KMS-11 (cell line): Measurements from ENCODE around the gene PAK6.

Experiments
- H2AFZ ChIP-seq: fragments of 200-600 bp; sonication (generic); 2 replicates; pipeline ENCODE4 v1.6.1; 2016; ENCODE audit warnings: antibody characterized with exemption, mixed run types, low read depth
- H3K27ac ChIP-seq: fragments of 200-600 bp; sonication (generic); 2 replicates; pipeline ENCODE4 v1.6.1; 2016; ENCODE audit warnings: mild to moderate bottlenecking, mixed run types
- H3K27me3 ChIP-seq: fragments of 200-600 bp; sonication (generic); 2 replicates; pipeline ENCODE4 v1.6.1; 2017; ENCODE audit warnings: mild to moderate bottlenecking, low read depth, mixed run types, moderate library complexity; ENCODE audit not compliant: insufficient read depth
- H3K36me3 ChIP-seq: fragments of 200-600 bp; sonication (generic); 2 replicates; pipeline ENCODE4 v1.6.1; 2017; ENCODE audit warnings: mild to moderate bottlenecking, mixed run types; ENCODE audit not compliant: insufficient read depth
- H3K4me1 ChIP-seq: fragments of 200-600 bp; sonication (generic); 2 replicates; pipeline ENCODE4 v1.6.1; 2016; ENCODE audit warnings: mild to moderate bottlenecking, low read depth, mixed run types; ENCODE audit not compliant: poor library complexity, severe bottlenecking
- H3K4me2 ChIP-seq: fragments of 200-600 bp; sonication (generic); 2 replicates; pipeline ENCODE4 v1.7.0; 2016; ENCODE audit warnings: mild to moderate bottlenecking, mixed run types
- H3K4me3 ChIP-seq: fragments of 200-600 bp; sonication (generic); IDR thresholded peaks from 2 replicates; pipeline ENCODE4 v1.6.1; 2017; ENCODE audit warnings: low read depth, low read length, mixed read lengths; ENCODE audit not compliant: insufficient read depth
- H3K79me2 ChIP-seq: fragments of 200-600 bp; sonication (generic); 2 replicates; pipeline ENCODE4 v1.6.1; 2016; ENCODE audit warnings: low read depth, mixed run types; ENCODE audit not compliant: insufficient read depth
- H3K9ac ChIP-seq: fragments of 200-600 bp; sonication (generic); 2 replicates; pipeline ENCODE4 v1.6.1; 2016; ENCODE audit warnings: mild to moderate bottlenecking, mixed run types
- H4K20me1 ChIP-seq: fragments of 200-600 bp; sonication (generic); 2 replicates; pipeline ENCODE4 v1.6.1; 2016; ENCODE audit warnings: mild to moderate bottlenecking, mixed run types; ENCODE audit not compliant: insufficient read depth
- TF ChIP-seq, protein P1 (sequence below): fragments of 200-600 bp; sonication (generic); conservative IDR thresholded peaks from 2 replicates; pipeline ENCODE4 v1.6.1; 2017; ENCODE audit warnings: low read depth, mild to moderate bottlenecking, antibody characterized with exemption, low read length, moderate library complexity, mixed read lengths

PAK6 gene

DNA sequence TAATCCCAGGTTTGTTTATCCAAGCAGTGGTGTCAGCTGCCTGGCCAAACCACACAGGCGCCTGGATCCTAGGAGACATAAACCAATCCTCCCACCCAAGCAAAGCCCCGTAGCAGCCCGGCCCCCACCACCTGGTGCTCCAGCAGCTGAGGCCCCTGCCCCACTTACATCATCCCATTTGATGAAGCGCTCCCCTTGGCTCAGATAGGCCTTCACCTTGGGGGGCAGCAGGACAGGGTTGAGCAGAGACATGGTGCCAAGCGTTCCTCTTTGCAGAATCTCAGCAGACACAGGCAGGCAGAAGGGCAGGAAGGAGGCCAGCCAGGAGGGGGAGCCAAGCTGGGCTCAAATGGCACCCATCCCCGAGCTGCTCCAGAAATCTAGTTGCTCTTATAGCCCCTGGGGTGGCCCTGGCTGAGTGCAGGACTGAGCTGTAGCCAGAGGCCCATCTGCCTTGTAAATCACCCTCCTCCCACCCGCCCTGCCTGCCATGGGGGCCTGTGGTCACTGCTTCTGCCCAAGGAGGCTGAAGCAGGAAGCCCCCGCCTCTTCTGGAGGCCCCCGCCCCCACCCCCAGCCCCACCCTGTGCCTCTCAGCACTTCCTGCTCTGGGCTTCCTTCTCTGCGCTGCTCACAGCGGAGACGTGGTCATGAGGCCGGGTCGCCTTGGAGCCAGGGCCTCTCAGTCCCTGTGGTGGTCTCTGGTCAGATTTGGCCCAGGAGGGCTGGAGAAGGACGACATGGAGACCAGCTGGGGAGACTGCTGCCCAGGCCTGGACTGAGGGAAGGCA, 68.8 kb downstream of the PAK6 start, which contains the start of gene PLCB2:
PLCB2 (minus strand) TSS at position 515 of the 791 bp plus-strand sequence; CDS start at position 252, 263 bp downstream.
- Histone ChIP-seq H2AFZ (no peak within 1 kb of the TSS), H3K79me2 (no peaks in the 10 kb centered on the region), H3K4me1 (no peaks in the 10 kb centered on the region), H3K4me2 (no peak within 1 kb of the TSS), H3K9ac (no peak within 1 kb of the TSS), H3K27me3 (no peaks in the 10 kb centered on the region), H3K27ac (no peak within 1 kb of the TSS), H3K4me3 (no peak within 1 kb of the TSS), H3K36me3 (no peaks in the 10 kb centered on the region), H4K20me1 (no peaks in the 10 kb centered on the region)
- TF ChIP-seq, protein P1, sequence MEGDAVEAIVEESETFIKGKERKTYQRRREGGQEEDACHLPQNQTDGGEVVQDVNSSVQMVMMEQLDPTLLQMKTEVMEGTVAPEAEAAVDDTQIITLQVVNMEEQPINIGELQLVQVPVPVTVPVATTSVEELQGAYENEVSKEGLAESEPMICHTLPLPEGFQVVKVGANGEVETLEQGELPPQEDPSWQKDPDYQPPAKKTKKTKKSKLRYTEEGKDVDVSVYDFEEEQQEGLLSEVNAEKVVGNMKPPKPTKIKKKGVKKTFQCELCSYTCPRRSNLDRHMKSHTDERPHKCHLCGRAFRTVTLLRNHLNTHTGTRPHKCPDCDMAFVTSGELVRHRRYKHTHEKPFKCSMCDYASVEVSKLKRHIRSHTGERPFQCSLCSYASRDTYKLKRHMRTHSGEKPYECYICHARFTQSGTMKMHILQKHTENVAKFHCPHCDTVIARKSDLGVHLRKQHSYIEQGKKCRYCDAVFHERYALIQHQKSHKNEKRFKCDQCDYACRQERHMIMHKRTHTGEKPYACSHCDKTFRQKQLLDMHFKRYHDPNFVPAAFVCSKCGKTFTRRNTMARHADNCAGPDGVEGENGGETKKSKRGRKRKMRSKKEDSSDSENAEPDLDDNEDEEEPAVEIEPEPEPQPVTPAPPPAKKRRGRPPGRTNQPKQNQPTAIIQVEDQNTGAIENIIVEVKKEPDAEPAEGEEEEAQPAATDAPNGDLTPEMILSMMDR = no peak

DNA sequence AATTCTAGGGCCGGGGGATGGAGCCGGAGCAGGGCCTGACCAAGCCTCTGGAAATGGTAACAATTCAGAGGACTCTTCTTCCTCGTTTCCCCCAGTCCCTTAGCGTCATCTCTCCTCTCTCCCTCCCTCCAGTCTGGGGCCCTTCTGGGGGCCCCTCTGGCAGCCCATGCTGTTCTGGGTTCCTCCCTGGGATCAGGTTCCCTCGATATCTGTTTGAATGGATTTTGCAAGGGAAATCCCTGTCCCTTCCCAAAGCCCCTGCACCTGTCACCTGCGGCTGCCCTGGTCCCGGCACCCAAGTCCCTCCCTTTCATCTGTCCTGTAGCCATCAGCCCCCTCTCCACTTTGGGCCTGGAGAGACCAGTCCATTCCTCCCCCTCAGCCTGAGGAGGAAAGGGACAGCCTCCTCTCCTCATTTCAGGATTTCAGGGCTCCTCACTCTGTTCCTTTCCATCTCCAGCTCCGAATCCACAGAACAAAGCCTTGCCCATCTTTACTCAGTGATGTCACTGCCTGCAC, 70.5 kb downstream of the PAK6 start:
- H3K9ac ChIP-seq = no peak overlapping the region
- no peaks in the 10 kb centered on the region for H3K79me2 ChIP-seq
- no peaks in the 10 kb centered on the region for H3K27me3 ChIP-seq
- no peaks in the 10 kb centered on the region for H3K4me1 ChIP-seq
- TF ChIP-seq, protein P1 = no peak
- no peaks in the 10 kb centered on the region for H3K36me3 ChIP-seq
- H2AFZ ChIP-seq = no peak overlapping the region
- no peaks in the 10 kb centered on the region for H4K20me1 ChIP-seq
- H3K27ac ChIP-seq = no peak overlapping the region
- H3K4me3 ChIP-seq = no peak overlapping the region
- H3K4me2 ChIP-seq = no peak overlapping the region

DNA sequence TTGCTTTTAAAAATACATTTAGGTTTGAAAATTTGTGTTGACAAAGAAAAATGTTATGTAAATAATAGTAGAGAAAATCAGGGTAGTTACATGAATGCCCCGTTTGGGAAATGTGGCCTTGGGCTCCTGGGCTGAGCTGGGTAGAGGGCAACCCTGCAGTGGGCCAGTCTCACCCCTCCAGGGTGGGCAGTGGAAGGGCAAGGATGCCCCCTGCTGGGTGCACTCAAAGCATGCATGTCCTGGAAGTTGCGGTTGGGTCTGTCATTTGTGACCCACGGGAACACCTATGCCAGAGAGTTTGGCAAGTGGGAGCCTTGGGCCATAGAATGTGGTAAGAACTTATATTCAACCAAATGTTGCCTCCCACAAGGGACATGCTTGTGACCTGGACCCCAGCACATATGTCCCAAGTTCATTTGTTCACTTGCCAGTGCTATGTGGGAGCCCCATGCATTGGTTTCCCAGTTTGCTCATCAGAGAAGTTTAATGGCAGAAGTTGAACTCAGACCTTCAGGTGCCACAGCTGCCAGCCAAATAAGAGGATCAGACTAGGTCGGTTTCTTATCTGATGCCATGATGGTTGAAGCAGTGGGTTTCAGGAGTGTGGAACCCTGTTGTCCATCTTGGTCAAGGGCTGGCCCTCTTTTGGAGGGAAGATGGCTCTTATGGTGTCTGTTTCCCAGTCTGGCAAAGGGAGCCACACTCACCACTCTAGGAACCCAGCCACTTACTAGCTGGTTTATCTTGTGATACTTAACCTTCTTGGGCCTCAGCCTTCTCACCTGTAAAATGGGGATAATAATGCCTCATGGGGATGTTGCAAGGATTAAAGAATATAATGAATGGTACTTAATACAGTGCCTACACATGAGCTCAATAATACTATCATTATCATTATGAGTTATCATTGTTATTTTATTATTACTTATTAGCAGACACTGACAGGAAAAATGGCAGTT, 71.4 kb downstream of the PAK6 start:
- Histone ChIP-seq H4K20me1 (no peaks in the 10 kb centered on the region), H3K9ac (no peak overlapping the region), H3K4me2 (no peak overlapping the region), H3K27me3 (no peaks in the 10 kb centered on the region), H3K4me1 (no peaks in the 10 kb centered on the region), H3K36me3 (no peaks in the 10 kb centered on the region), H3K79me2 (no peaks in the 10 kb centered on the region), H3K4me3 (no peak overlapping the region), H3K27ac (no peak overlapping the region), H2AFZ (no peak overlapping the region)
- TF ChIP-seq, protein P1 = peak; percentile 76

DNA sequence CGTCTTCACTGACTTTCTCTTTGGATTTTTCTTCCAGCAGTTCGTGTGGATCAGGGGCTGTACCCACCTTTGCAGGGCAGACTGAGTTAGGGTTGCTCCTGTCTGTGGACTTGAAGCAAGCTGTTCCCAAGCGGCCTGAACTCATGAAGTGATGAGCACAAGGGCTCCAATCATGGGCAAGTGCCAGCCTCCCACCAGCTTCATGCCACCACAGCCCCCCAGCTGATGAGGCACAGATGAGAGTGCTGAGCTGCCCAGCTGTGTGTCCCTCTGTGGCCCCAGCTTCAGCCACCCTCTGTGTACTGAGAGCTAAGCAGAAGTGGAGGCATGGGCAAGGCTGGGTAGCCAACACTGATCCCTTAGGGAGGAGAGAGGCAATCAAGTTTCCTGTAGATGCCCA, 72.1 kb downstream of the PAK6 start:
- Histone ChIP-seq H4K20me1 (no peaks in the 10 kb centered on the region), H3K36me3 (no peaks in the 10 kb centered on the region), H3K79me2 (no peaks in the 10 kb centered on the region), H3K4me1 (no peaks in the 10 kb centered on the region), H2AFZ (no peak overlapping the region), H3K4me3 (no peak overlapping the region), H3K27me3 (no peaks in the 10 kb centered on the region), H3K9ac (no peak overlapping the region), H3K27ac (no peak overlapping the region), H3K4me2 (no peak overlapping the region)
- TF ChIP-seq, protein P1 = no peak
